Suprapubic skin (tissue), 3 donors: ENCODE results near the gene TOR3A.

Source experiments
- POLR2AphosphoS5 ChIP-seq, 3 donors: sonication (generic); formaldehyde crosslinking; IDR thresholded peaks; one replicate each; pipeline ENCODE4 v1.6.1; 2017; ENCODE audit warnings: antibody characterized with exemption in 3 of 3
- TF ChIP-seq, protein P1 (sequence below), 2 donors: fragments of 200-600 bp in 1 of 2; fragments of 450-650 bp in 1 of 2; sonication (generic) in 1 of 2; IDR thresholded peaks; one replicate each; pipeline ENCODE4 v1.5.1; 2016 to 2019; ENCODE audit warnings: antibody characterized with exemption in 2 of 2, mild to moderate bottlenecking in 1 of 2, moderate library complexity in 1 of 2

- TF ChIP-seq, protein P1, sequence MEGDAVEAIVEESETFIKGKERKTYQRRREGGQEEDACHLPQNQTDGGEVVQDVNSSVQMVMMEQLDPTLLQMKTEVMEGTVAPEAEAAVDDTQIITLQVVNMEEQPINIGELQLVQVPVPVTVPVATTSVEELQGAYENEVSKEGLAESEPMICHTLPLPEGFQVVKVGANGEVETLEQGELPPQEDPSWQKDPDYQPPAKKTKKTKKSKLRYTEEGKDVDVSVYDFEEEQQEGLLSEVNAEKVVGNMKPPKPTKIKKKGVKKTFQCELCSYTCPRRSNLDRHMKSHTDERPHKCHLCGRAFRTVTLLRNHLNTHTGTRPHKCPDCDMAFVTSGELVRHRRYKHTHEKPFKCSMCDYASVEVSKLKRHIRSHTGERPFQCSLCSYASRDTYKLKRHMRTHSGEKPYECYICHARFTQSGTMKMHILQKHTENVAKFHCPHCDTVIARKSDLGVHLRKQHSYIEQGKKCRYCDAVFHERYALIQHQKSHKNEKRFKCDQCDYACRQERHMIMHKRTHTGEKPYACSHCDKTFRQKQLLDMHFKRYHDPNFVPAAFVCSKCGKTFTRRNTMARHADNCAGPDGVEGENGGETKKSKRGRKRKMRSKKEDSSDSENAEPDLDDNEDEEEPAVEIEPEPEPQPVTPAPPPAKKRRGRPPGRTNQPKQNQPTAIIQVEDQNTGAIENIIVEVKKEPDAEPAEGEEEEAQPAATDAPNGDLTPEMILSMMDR (IDR thresholded peaks at IDR 0.05), result no peak
- no peak for TF ChIP-seq POLR2AphosphoS5 (IDR thresholded peaks at IDR 0.05)
Measured at GRCh38 chr1:179129702-179130473, 48.0 kb downstream of the TOR3A start.
